Stromal cell of bone marrow (primary cell): Measurements from ENCODE around the gene CDC40.
"Not testable (repeated sequence)": the region's sequence is repeated elsewhere in the genome, so short reads cannot be mapped to it uniquely, and the experiment has no call there.

ENCODE experiments used
- DNase-seq: peaks from one replicate; pipeline ENCODE4 v3.0.0-alpha.2; 2012; ENCODE audit warnings: low read depth

Gene CDC40

GRCh38 chr6:110201151-110201884 lies 21.1 kb downstream of the CDC40 start:
- no peak for DNase-seq

GRCh38 chr6:110207652-110208051 lies 27.4 kb downstream of the CDC40 start:
- no peak for DNase-seq

GRCh38 chr6:110211753-110212152 lies 31.5 kb downstream of the CDC40 start:
- no peak for DNase-seq

GRCh38 chr6:110214338-110214737 lies 34.1 kb downstream of the CDC40 start:
- no peak for DNase-seq

- DNase-seq = no peak
These were observed 35.9 kb downstream of the CDC40 start for GRCh38 chr6:110216140-110216539.

GRCh38 chr6:110217266-110217665 lies 37.0 kb downstream of the CDC40 start:
- DNase-seq = no peak

GRCh38 chr6:110221738-110222137 lies 41.5 kb downstream of the CDC40 start:
- no peak for DNase-seq

GRCh38 chr6:110226261-110226660 lies 46.0 kb downstream of the CDC40 start:
- no peak for DNase-seq

GRCh38 chr6:110232450-110232849 lies 52.2 kb downstream of the CDC40 start:
- DNase-seq = peak; percentile 1

GRCh38 chr6:110233770-110234374 lies 53.6 kb downstream of the CDC40 start:
- peak; percentile 5 for DNase-seq

GRCh38 chr6:110236007-110236406 lies 55.8 kb downstream of the CDC40 start:
- not testable (repeated sequence) for DNase-seq

- no peak for DNase-seq
These were observed 59.5 kb downstream of the CDC40 start for GRCh38 chr6:110239526-110240274.

- DNase-seq = peak; percentile 1
These were observed 64.4 kb downstream of the CDC40 start for GRCh38 chr6:110244621-110245020.

- no peak for DNase-seq
These were observed 66.2 kb downstream of the CDC40 start for GRCh38 chr6:110246378-110246777.

- no peak for DNase-seq
These were observed 66.8 kb downstream of the CDC40 start for GRCh38 chr6:110246900-110247546.

- no peak for DNase-seq
These were observed 69.8 kb downstream of the CDC40 start for GRCh38 chr6:110250058-110250457.

GRCh38 chr6:110250838-110251237 lies 70.6 kb downstream of the CDC40 start:
- DNase-seq = no peak

- peak; percentile 6 for DNase-seq
These were observed 75.1 kb downstream of the CDC40 start for GRCh38 chr6:110255211-110255750.

GRCh38 chr6:110256366-110256765 lies 76.1 kb downstream of the CDC40 start:
- no peak for DNase-seq

- no peak for DNase-seq
These were observed 85.0 kb downstream of the CDC40 start for GRCh38 chr6:110265273-110265672.

- no peak for DNase-seq
These were observed 86.8 kb downstream of the CDC40 start for GRCh38 chr6:110266996-110267395.

GRCh38 chr6:110269623-110270022 lies 89.4 kb downstream of the CDC40 start:
- DNase-seq = no peak
